GM12878 (cell line): Measurements from ENCODE around the gene KPNA4. TPM values are rescaled to one million over a fixed set of nuclear protein-coding genes. Genes with fewer than 3 reads are reported as not detected.
"Not testable (repeated sequence)": the region's sequence is repeated elsewhere in the genome, so short reads cannot be mapped to it uniquely, and the experiment has no call there.

Experiments used
- ATAC-seq: fragments of 200-7000 bp; cut with Tn5 transposase; 3 replicates; pipeline ENCODE4 v1.9.1; 2020; ENCODE audit warnings: mild to moderate bottlenecking, moderate library complexity
- BruUV-seq: library from RNA; stranded (reverse); fragments of 400-500 nt; replicated peaks from 2 replicates; lab custom pipeline; 2021; lab: Mats Ljungman, UMichigan
- CTCF ChIA-PET: fragments of 300-600 bp; sonication (Branson Sonifier 250); formaldehyde crosslinking; extraction: SDS; loops from one replicate; lab custom pipeline; 2021; ENCODE audit warnings: inconsistent platforms; lab: Yijun Ruan, JAX
- POLR2A ChIA-PET: fragments of 350-600 bp; formaldehyde crosslinking; extraction: SDS; loops from one replicate; lab custom pipeline; 2021; ENCODE audit warnings: inconsistent platforms; lab: Charles Lee
- RAD21 ChIA-PET: fragments of 300-600 bp; sonication (Branson Sonifier 250); formaldehyde crosslinking; loops from one replicate; lab custom pipeline; 2023; ENCODE audit warnings: antibody characterized with exemption; ENCODE audit not compliant: unreplicated experiment; lab: Charles Lee
- SMC1A ChIA-PET: fragments of 300-600 bp; sonication (Branson Sonifier 250); formaldehyde crosslinking; loops from one replicate; lab custom pipeline; 2023; ENCODE audit not compliant: unreplicated experiment, uncharacterized antibody; lab: Charles Lee
- DNase-seq: peaks from one replicate; pipeline ENCODE4 v3.0.0-alpha.2; 2011; ENCODE audit warnings: low read depth, low spot score
- FAIRE-seq: peaks from 3 replicates; lab custom pipeline; 2011; peaks lifted over from hg19 to GRCh38; lab: Jason Lieb, UNC
- H2AFZ ChIP-seq: 2 replicates; pipeline ENCODE4 v1.6.0; 2011; ENCODE audit warnings: low read depth, low read length, control low read depth; ENCODE audit not compliant: control insufficient read depth
- H3K27ac ChIP-seq: 2 replicates; pipeline ENCODE4 v1.5.1; 2011; ENCODE audit warnings: control low read depth; ENCODE audit not compliant: control insufficient read depth, insufficient read depth
- H3K27me3 ChIP-seq, 2 experiments: replicated peaks in 1 of 2; 2 replicates each; pipeline versions ENCODE4 v1.6.0 to v1.6.1; 2011; ENCODE audit warnings: low read length in 1 of 2; ENCODE audit not compliant: control insufficient read depth in 2 of 2, insufficient read depth in 2 of 2
- H3K36me3 ChIP-seq, 2 experiments: 2 replicates each; pipeline ENCODE4 v1.5.1; 2011; ENCODE audit warnings: low read length in 1 of 2; ENCODE audit not compliant: control insufficient read depth in 2 of 2, insufficient read depth in 2 of 2
- H3K4me1 ChIP-seq: 2 replicates; pipeline ENCODE4 v1.6.1; 2011; ENCODE audit warnings: mild to moderate bottlenecking, low read length, moderate library complexity, mixed read lengths; ENCODE audit not compliant: control insufficient read depth, insufficient read depth
- H3K4me2 ChIP-seq: 2 replicates; pipeline ENCODE4 v1.6.0; 2011; ENCODE audit warnings: control low read depth; ENCODE audit not compliant: control insufficient read depth, insufficient read depth
- H3K4me3 ChIP-seq: fragments of 200-600 bp; sonication (generic); 2 replicates; pipeline ENCODE4 v1.5.1; 2016
- H3K79me2 ChIP-seq: 2 replicates; pipeline ENCODE4 v1.6.0; 2011; ENCODE audit warnings: low read length; ENCODE audit not compliant: control insufficient read depth, insufficient read depth
- H3K9ac ChIP-seq: 2 replicates; pipeline ENCODE4 v1.8.0; 2011; ENCODE audit warnings: low read length, control low read depth, mixed read lengths; ENCODE audit not compliant: control insufficient read depth, insufficient read depth
- H3K9me3 ChIP-seq: replicated peaks from 3 replicates; pipeline ENCODE4 v1.5.1; 2011; ENCODE audit warnings: mild to moderate bottlenecking, low read length; ENCODE audit not compliant: control insufficient read depth, insufficient read depth
- H4K20me1 ChIP-seq: 2 replicates; pipeline ENCODE4 v1.6.0; 2011; ENCODE audit not compliant: control insufficient read depth, insufficient read depth
- ATF7 ChIP-seq: fragments of 450-650 bp; IDR thresholded peaks from 2 replicates; pipeline ENCODE4 v1.6.1; 2016; ENCODE audit warnings: low read depth, mild to moderate bottlenecking
- HDGF ChIP-seq: fragments of 450-650 bp; IDR thresholded peaks from 2 replicates; pipeline ENCODE4 v1.6.1; 2016; ENCODE audit warnings: antibody characterized with exemption
- MTA2 ChIP-seq: fragments of 450-650 bp; IDR thresholded peaks from 2 replicates; pipeline ENCODE4 v1.6.1; 2016; ENCODE audit warnings: low read depth, mild to moderate bottlenecking, moderate library complexity
- WGBS: methylation state at CpG from one replicate; pipeline ENCODE4 v1.1.6; 2016; ENCODE audit warnings: low lambda C conversion rate; ENCODE audit not compliant: insufficient replicate concordance, insufficient coverage; ENCODE audit errors: missing lambda C conversion rate; 5-methylcytosine and 5-hydroxymethylcytosine counted together
- in situ Hi-C: fragments of 300-500 bp; cut with MboI; formaldehyde crosslinking; loops from 9 replicates; pipeline ENCODE4 v1.14.3; 2018; ENCODE audit warnings: mixed read lengths
- intact Hi-C: fragments of 100-400 bp; cut with micrococcal nuclease; formaldehyde crosslinking; loops from one replicate; pipeline ENCODE4 v1.14.2; 2022; ENCODE audit not compliant: unreplicated experiment
- polyA plus RNA-seq, 11 experiments: library from polyadenylated mRNA; depleted of rRNA in 4 of 11; unstranded in 6 of 11; stranded (reverse) in 5 of 11; fragments of >200 nt; fragmentation: Nextera tagmentation in 4 of 11; fragmentation: Illumina TruSeq in 1 of 11; extraction: Ambion mirVana in 4 of 11; extraction: Trizol in 1 of 11; gene quantifications; 1 replicate in 1 of 11; 2 replicates in 10 of 11; pipeline versions ENCODE4 v1.2.1 to v1.2.3, GENCODE V29; 2011 to 2016; ENCODE audit warnings: inconsistent platforms in 2 of 11, missing spikeins in 2 of 11, low read depth in 1 of 11
- total RNA-seq, 4 experiments: library from RNA; depleted of rRNA in 3 of 4; stranded (reverse); fragments of >200 nt in 3 of 4; fragmentation: Illumina TruSeq in 1 of 4; extraction: Trizol in 1 of 4; gene quantifications; 2 replicates each; pipeline versions ENCODE4 v1.2.1 to v1.2.3, GENCODE V29; 2013 to 2021
- TF ChIP-seq, protein P1 (sequence below): fragments of 450-650 bp; IDR thresholded peaks from 2 replicates; pipeline ENCODE4 v1.6.1; 2017; ENCODE audit warnings: antibody characterized with exemption, mild to moderate bottlenecking, moderate library complexity

The KPNA4 gene
- total and polyA plus RNA-seq, 10 of the 15 experiments (the other 5 are each of a cell fraction or from before 2014, with no cell fraction given) = 9.9 to 40.6 (median 18.1) TPM

DNA sequence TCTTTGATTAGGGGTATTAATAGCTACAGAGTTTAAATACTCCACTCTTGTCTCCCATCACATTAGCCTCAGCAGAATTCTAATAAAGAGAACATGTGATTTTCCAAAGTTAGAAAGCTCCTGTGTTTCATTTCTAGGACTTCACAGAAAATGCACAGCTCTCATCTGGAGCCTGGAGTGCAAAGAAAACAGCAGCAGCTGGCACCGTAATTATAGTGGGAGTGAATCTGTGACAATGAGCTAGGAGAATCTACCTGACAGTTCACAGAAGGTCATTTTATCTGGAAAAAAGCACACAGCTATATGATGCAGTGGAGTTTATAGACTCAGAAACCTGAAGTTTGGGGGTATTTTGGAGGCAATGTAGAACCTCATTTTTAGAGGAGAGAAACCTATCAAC lies 110.4 kb downstream of the KPNA4 start:
- 57% methylated on average over 1 of the region's 1 CpG for WGBS
- no peak for ATAC-seq
- peaks cover 4% of the 10 kb centered on the region for H3K4me1 ChIP-seq
- POLR2A ChIA-PET = no interaction called here
- no peak for TF ChIP-seq ATF7
- TF ChIP-seq MTA2 = no peak
- no peak for TF ChIP-seq HDGF
- TF ChIP-seq, protein P1, sequence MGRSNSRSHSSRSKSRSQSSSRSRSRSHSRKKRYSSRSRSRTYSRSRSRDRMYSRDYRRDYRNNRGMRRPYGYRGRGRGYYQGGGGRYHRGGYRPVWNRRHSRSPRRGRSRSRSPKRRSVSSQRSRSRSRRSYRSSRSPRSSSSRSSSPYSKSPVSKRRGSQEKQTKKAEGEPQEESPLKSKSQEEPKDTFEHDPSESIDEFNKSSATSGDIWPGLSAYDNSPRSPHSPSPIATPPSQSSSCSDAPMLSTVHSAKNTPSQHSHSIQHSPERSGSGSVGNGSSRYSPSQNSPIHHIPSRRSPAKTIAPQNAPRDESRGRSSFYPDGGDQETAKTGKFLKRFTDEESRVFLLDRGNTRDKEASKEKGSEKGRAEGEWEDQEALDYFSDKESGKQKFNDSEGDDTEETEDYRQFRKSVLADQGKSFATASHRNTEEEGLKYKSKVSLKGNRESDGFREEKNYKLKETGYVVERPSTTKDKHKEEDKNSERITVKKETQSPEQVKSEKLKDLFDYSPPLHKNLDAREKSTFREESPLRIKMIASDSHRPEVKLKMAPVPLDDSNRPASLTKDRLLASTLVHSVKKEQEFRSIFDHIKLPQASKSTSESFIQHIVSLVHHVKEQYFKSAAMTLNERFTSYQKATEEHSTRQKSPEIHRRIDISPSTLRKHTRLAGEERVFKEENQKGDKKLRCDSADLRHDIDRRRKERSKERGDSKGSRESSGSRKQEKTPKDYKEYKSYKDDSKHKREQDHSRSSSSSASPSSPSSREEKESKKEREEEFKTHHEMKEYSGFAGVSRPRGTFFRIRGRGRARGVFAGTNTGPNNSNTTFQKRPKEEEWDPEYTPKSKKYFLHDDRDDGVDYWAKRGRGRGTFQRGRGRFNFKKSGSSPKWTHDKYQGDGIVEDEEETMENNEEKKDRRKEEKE = no peak
- TF ChIP-seq, all 136 proteins: peak for 0
- Histone ChIP-seq H3K9ac (no peak overlapping the region), H3K27ac (no peak overlapping the region), H3K9me3 (no peaks in the 10 kb centered on the region; the same call in 1 of the 3 replicates), H3K4me3 (no peak overlapping the region), H3K79me2 (peaks cover 4% of the 10 kb centered on the region; the same call in 1 of the 2 replicates), H3K4me2 (no peak overlapping the region), H3K36me3 (no peaks in the 10 kb centered on the region), H4K20me1 (no peaks in the 10 kb centered on the region), H2AFZ (no peak overlapping the region), H3K27me3 (no peaks in the 10 kb centered on the region)
- no peak for FAIRE-seq
- DNase-seq = no peak
- BruUV-seq = no TSS peak
- CTCF ChIA-PET = interaction anchor here (0.6 to 1.6 kb wide), 2 partner anchors 75 to 292 kb away, joined by 3 to 4 read pairs; no protein-coding TSS in a partner anchor
- intact Hi-C loops (no loop called here), in situ Hi-C loops (no loop called here)
- SMC1A ChIA-PET = interaction anchor here (0.9 kb wide), 1 partner anchor 18 kb away, joined by 4 read pairs; no protein-coding TSS in a partner anchor
- RAD21 ChIA-PET = no interaction called here

DNA sequence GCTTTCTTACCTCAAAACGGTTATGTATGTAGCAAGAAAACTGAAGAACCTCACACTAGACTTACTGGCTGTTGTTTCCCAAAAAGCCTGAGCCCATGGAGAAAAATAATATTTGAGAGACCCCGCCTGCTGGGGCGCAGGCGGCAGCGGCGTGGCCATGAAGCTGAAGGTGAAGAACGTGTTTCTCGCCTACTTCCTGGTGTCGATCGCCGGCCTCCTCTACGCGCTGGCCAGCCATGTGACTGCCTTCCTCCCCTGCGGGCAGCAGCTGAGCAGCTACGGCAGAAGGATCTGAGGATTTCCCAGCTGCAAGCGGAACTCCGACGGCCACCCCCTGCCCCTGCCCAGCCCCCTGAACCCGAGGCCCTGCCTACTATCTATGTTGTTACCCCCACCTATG lies 113.1 kb downstream of the KPNA4 start:
- BruUV-seq, intact Hi-C loops, FAIRE-seq, H3K27ac ChIP-seq, SMC1A ChIA-PET, POLR2A ChIA-PET, H3K36me3 ChIP-seq, H3K4me2 ChIP-seq, H4K20me1 ChIP-seq, H3K27me3 ChIP-seq, ATAC-seq, H3K9me3 ChIP-seq, H3K4me3 ChIP-seq, H3K4me1 ChIP-seq, in situ Hi-C loops, H2AFZ ChIP-seq, H3K9ac ChIP-seq, DNase-seq: not testable (repeated sequence)
- H3K79me2 ChIP-seq = peaks cover 29% of the 10 kb centered on the region
- ChIA-PET CTCF (interaction anchor here (1.0 to 2.8 kb wide), 2 partner anchors 12 to 33 kb away, joined by 3 to 5 read pairs; no protein-coding TSS in a partner anchor), RAD21 (interaction anchor here (0.6 to 1.6 kb wide), 2 partner anchors 37 to 418 kb away, joined by 3 to 4 read pairs; no protein-coding TSS in a partner anchor)
- WGBS = 92% methylated on average over 19 of the region's 19 CpGs
